Astrocyte (in vitro differentiated cells and primary cell): Measurements from ENCODE around the gene LRRK1.

Source experiments
- EZH2 ChIP-seq: IDR thresholded peaks from 2 replicates; pipeline ENCODE4 v1.6.1; 2012; ENCODE audit warnings: mild to moderate bottlenecking, low read length, inconsistent platforms; ENCODE audit not compliant: insufficient read depth
- TF ChIP-seq, protein P1 (sequence below): IDR thresholded peaks from 2 replicates; pipeline ENCODE4 v1.5.1; 2011; ENCODE audit warnings: low read depth, mild to moderate bottlenecking, inconsistent platforms, low read length, moderate library complexity; ENCODE audit not compliant: insufficient read depth

GRCh38 chr15:100878648-100879047 lies 40.5 kb upstream of the LRRK1 start:
- TF ChIP-seq, protein P1, sequence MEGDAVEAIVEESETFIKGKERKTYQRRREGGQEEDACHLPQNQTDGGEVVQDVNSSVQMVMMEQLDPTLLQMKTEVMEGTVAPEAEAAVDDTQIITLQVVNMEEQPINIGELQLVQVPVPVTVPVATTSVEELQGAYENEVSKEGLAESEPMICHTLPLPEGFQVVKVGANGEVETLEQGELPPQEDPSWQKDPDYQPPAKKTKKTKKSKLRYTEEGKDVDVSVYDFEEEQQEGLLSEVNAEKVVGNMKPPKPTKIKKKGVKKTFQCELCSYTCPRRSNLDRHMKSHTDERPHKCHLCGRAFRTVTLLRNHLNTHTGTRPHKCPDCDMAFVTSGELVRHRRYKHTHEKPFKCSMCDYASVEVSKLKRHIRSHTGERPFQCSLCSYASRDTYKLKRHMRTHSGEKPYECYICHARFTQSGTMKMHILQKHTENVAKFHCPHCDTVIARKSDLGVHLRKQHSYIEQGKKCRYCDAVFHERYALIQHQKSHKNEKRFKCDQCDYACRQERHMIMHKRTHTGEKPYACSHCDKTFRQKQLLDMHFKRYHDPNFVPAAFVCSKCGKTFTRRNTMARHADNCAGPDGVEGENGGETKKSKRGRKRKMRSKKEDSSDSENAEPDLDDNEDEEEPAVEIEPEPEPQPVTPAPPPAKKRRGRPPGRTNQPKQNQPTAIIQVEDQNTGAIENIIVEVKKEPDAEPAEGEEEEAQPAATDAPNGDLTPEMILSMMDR = no peak
- no peak for TF ChIP-seq EZH2
